ENCODE measurements around the gene ANO4. TPM values are rescaled to one million over a fixed set of nuclear protein-coding genes. Genes with fewer than 3 reads are reported as not detected.

Gene ANO4
- total RNA-seq, result 1 to 10 TPM; 7.2 to 8.5 TPM

DNA sequence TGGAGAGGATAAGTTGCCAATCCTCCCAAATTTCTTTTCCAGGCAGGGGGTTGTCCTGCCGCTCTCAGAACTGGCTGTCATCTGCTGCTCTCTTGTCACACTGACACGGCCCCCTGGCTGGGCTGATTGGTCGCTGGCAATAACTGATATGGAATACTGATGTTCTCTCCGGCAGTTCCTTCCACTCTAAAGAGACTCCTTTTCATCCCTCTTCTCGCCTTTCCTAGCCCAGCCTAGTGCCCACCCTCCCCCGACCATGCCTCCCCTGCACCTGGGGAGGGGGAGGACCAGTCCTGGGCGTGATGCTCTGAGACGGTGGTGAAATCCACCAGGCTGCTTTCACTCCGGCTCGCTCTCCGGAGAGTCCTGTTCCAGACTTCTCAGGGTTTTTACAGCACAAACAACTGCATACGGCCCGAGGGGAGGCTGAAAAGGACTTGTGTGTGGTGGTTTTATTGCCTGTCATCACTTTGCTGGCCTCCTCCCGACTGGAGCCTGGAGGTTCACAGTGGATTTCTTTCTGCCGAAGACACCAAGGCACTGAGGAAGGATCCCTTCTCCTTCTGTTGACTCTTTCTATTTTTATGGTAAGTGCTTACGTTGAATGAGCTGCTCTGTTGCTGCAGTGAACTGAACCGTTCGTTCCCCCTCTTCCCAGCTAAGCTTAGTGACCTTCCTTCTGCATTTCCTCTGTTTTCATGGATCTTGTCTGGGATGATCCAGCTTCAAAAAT lies at the start of gene ANO4:
Gene ANO4, plus strand, starts transcription at position 336 of the 733 bp plus-strand sequence. CDS start 107,010 bp downstream, outside the sequence.
- 6% methylated on average over 18 of the region's 18 CpGs for WGBS

GRCh38 chr12:100745378-100746071 lies 49.1 kb upstream of the ANO4 start:
- TF ChIP-seq POLR2A (IDR thresholded peaks at IDR 0.05) (no peak), POLR2AphosphoS5 (IDR thresholded peaks at IDR 0.05) (no peak)
- TF ChIP-seq, protein P1, sequence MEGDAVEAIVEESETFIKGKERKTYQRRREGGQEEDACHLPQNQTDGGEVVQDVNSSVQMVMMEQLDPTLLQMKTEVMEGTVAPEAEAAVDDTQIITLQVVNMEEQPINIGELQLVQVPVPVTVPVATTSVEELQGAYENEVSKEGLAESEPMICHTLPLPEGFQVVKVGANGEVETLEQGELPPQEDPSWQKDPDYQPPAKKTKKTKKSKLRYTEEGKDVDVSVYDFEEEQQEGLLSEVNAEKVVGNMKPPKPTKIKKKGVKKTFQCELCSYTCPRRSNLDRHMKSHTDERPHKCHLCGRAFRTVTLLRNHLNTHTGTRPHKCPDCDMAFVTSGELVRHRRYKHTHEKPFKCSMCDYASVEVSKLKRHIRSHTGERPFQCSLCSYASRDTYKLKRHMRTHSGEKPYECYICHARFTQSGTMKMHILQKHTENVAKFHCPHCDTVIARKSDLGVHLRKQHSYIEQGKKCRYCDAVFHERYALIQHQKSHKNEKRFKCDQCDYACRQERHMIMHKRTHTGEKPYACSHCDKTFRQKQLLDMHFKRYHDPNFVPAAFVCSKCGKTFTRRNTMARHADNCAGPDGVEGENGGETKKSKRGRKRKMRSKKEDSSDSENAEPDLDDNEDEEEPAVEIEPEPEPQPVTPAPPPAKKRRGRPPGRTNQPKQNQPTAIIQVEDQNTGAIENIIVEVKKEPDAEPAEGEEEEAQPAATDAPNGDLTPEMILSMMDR (IDR thresholded peaks at IDR 0.05), result no peak
- no peaks in the 10 kb centered on the region for H3K9me3 ChIP-seq
- no peaks in the 10 kb centered on the region for H3K4me1 ChIP-seq (replicated peaks)
- no peaks in the 10 kb centered on the region for H3K36me3 ChIP-seq
- no peak overlapping the region for H3K27ac ChIP-seq
- no peak overlapping the region for H3K4me3 ChIP-seq
- intact Hi-C loops (cut with DNase I), result no loop called here
- 88% methylated on average over 3 of the region's 3 CpGs for WGBS
- DNase-seq (ENCODE audit: low spot score), result no peak
- H3K27me3 ChIP-seq (replicated peaks; ENCODE audit: insufficient read depth), result no peaks in the 10 kb centered on the region

More for the DNA sequence above, at the start of gene ANO4:
- DNase-seq (ENCODE audit: low spot score), result no peak
- TF ChIP-seq POLR2AphosphoS5 (IDR thresholded peaks at IDR 0.05), result no peak
- TF ChIP-seq, protein P1 (IDR thresholded peaks at IDR 0.05), result no peak
- intact Hi-C loops (cut with DNase I), result no loop called here
- H3K9me3 ChIP-seq, result no peaks in the 10 kb centered on the region
- no peaks in the 10 kb centered on the region for H3K4me1 ChIP-seq (replicated peaks)
- no peaks in the 10 kb centered on the region for H3K27me3 ChIP-seq (replicated peaks; ENCODE audit: insufficient read depth)
- peak within 1 kb of the TSS; percentile 3 to 35 for H3K27ac ChIP-seq
- no peaks in the 10 kb centered on the region for H3K36me3 ChIP-seq
- H3K4me3 ChIP-seq, result peak within 1 kb of the TSS; percentile 7 to 15

- 68% methylated on average over 2 of the region's 2 CpGs for WGBS
- Histone ChIP-seq H3K4me1 (replicated peaks) (no peaks in the 10 kb centered on the region), H3K9me3 (no peaks in the 10 kb centered on the region), H3K27me3 (replicated peaks; ENCODE audit: insufficient read depth) (no peaks in the 10 kb centered on the region), H3K36me3 (no peaks in the 10 kb centered on the region), H3K4me3 (no peak overlapping the region), H3K27ac (no peak overlapping the region)
- intact Hi-C loops (cut with DNase I), result no loop called here
- no peak for DNase-seq (ENCODE audit: low spot score)
- TF ChIP-seq, protein P1 (IDR thresholded peaks at IDR 0.05), result no peak
- TF ChIP-seq POLR2AphosphoS5 (IDR thresholded peaks at IDR 0.05) (no peak), POLR2A (IDR thresholded peaks at IDR 0.05) (no peak)
Measured at GRCh38 chr12:100752841-100753240, 41.7 kb upstream of the ANO4 start.

DNA sequence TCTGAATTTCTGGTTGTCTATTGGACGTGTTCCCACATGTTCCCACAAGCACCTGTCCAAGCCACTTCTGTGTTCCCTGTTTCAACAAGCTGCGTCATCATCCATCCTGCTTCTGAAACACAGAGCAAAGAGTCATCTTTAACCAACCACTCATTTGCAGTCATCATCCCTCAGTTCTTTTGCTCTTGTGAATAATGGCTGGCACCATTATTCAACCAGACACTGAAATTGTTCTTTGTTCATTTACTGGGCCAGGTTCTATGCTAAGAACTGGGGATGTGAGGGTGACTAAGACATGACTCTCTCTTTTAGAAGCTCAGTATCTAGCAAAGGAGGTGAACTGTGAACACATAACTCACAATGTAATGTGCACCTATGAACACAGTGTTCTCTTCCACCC lies 40.7 kb upstream of the ANO4 start:
- no peaks in the 10 kb centered on the region for H3K4me1 ChIP-seq (replicated peaks)
- 63% methylated on average over 2 of the region's 2 CpGs for WGBS

More for the DNA sequence above, 40.7 kb upstream of the ANO4 start:
- Histone ChIP-seq H3K27me3 (replicated peaks; ENCODE audit: insufficient read depth) (no peaks in the 10 kb centered on the region), H3K27ac (no peak overlapping the region), H3K36me3 (no peaks in the 10 kb centered on the region), H3K9me3 (no peaks in the 10 kb centered on the region), H3K4me3 (no peak overlapping the region)
- intact Hi-C loops (cut with DNase I), result no loop called here
- DNase-seq (ENCODE audit: low spot score), result no peak
- no peak for TF ChIP-seq POLR2AphosphoS5 (IDR thresholded peaks at IDR 0.05)
- TF ChIP-seq, protein P1 (IDR thresholded peaks at IDR 0.05), result no peak
- TF ChIP-seq POLR2A (IDR thresholded peaks at IDR 0.05), result no peak

All from prostate gland (tissue), 2 donors.